Measurements from ENCODE around the gene ZFP36L1.
A peak's percentile ranks its signal among the peaks of the same experiment; 100 is the strongest.

The ZFP36L1 gene

GRCh38 chr14:68794851-68795596, 2.2 kb upstream of the ZFP36L1 start:
- DNase-seq = peak; percentile 68

DNA sequence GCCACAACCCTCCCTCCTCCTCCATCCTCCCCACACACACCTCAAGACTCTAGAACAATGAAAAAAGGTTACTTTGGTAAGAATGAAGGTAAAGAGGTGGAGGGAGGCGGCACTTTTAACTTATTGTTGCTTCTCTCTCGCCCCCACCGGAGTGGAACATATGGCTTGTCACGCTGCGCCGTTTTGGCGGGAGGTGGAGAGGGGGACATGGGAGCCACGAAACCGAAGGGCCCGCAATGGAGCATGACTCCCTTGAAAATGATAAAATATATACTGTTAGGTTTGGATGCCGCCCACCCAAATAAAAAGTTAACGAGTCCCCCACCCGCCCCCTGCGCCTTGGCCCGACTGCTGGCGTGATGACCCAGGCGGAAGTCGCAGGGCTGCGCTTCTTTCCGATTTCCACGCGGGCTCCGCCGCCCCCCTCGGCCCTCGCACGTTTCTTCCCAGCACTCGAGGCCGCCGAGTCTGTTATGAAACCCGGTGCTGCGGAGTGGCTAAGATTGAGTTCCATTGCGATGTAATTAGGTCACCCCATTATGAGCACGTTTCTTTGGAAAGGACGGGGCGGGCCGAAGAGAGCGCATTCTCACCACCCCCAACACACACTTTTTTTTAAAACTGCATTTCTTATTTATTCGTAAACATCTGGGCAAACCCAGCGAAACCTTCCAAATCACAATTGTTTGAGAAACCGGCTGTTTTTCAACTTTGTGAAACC, 1.4 kb upstream of the ZFP36L1 start:
- DNase-seq = peak; percentile 88

DNA sequence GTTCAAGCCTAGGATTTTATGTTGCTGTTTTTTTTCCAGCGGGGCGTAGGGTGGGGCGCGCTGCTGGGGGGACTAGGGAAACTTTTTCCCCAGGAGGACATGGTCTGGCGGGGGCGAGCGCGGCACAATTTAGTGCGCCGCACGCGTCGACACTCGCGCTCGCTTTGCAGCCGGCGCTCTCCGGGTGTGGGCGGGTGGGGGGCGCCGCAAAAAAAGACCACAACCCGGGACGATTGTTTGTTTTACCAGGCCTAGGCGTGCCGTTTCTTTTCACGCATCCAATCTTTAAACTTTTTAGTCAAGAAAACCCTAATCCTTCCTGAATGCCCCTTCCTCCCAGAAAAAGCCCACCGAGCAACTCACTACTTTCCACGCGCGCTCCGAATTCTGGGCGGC, 865 bp upstream of the ZFP36L1 start:
- no peak for DNase-seq

DNA sequence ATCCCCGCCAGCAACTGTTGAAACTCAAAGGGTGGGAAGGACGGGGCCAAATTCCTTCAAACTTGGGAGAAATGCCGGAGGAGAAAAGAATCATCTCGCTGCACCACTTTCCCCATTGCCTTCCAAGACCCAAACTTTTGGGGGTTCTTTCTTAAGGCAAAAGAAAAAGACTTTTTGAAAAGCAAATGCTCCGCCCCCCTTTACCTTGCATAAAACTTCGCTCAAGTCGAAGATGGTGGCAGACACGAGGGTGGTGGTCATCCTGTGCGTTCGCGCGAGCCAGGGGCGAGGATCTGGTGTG, 239 bp downstream of the ZFP36L1 start:
- DNase-seq = no peak

GRCh38 chr14:68791902-68792677, 777 bp downstream of the ZFP36L1 start:
- peak; percentile 64 for DNase-seq

DNA sequence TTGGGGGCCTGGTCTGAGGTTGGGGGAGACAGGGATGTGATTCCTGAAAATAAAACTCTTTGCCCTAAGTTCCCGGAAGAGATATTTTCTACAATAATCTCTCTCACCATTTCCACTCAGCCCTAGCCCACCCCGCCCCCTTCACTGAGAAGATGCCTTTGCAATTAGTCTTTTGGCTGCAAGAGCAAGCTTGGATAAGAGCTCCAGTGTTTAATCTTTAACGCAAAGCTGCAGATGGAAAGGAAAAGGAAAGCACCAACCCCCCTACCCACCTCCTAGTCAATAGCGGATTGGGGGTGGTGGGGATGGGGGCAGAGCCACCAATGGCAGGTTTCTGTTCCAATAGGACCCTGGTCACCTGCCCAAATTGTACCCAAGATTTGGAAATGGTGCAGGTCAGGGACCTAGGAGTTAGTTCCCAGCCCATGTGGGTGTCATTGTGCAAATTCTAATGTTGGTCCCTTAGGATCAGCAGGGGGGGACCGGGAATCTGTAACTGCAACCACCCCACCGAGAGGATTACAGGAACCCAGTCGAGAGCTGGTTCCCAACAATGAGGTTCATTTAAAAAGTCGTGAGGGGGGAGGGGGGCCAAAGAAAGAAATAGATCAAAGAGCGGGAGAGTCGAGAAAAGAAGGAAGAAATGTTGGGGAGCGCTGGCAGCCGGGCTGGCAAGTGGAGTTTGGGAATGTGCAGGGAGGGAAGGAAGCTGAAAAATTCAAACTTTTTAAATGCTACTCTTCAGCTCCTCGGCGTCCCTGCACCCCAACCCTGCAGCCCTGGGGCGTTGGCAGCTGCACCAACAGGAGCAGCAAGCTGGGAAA, 1.6 kb downstream of the ZFP36L1 start:
- DNase-seq = peak; percentile 55

GRCh38 chr14:68790644-68791077, 2.2 kb downstream of the ZFP36L1 start:
- DNase-seq = peak; percentile 81

DNA sequence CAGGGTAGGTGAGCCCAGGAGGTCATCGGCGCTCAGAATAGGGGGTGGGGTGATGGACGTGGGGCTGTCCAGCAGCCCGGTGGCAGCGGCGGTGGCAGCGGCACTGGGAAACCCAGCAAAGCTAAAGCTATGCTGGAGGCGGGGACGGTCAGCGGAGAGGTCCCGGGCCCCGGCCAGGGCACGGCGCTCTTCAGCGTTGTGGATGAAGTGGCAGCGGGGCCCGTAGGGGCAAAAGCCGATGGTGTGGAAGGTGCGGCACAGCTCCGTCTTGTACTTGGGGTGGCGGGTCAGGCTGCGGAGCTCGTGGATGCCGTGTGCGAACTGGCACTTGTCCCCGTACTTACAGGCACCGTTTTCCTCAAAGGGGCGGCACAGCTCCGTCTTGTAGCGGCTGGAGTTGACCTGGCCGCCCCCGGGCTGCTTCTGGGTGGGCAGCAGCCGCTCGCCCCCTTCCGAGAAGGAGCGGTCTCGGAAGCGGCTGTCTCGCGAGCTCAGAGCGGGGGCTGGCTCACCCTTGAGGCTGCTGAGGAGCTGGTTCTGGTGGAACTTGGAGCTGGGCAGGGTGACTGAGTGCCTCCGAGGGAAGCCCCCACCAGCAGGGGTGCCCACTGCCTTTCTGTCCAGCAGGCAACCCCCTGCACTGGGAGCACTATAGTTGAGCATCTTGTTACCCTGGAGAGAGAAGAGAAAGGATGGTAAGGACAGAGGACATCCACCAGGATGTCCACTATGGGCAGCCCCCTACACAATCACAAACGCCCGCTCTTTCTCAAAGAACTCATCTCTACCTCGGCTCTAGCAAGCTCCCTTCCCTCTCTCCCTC, 2.8 kb downstream of the ZFP36L1 start:
- peak; percentile 48 for DNase-seq

DNA sequence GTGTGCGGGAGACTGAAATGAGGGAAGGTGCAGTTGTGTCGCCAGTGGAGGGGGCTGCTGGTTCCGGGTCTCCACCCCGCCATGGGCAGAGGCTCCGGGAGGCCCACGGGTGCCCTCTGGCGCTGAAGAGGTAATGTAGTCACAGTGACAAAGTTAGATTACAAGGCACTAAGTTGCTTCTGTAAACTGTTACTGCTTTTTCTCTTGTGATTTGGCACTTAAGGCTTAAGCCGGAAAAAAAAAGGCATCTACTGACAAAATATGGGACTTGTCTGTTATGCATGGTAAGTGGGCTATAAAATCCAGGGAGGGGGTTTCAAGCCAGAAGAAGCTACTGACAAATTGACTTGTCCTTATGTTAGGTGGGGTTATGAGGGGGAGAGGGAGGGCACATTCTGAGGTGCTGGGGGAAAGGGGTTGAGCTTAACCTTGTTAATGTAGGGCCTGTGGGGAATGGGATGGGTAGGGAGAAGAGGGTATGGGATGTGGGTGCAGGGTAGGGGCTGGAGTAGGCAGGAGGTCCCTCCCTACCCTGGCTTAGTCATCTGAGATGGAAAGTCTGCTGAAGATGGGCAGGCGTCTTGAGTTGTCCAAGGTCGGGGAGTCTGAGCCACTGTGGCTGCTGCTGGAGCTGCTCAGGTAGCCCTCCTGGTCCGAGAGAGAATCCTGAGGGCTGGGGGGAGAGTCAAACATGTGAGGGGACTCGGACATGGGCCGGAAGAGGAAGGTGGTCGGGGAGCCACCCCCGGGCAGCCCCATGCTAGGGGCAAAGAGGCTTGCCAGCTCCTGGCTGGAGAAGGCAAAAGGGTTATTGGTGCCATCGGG, 3.7 kb downstream of the ZFP36L1 start:
- peak; percentile 87 for DNase-seq

- no peak for DNase-seq
Observed at GRCh38 chr14:68788275-68788995, 4.4 kb downstream of the ZFP36L1 start.

- DNase-seq = peak; percentile 56
Observed at GRCh38 chr14:68787092-68787992, 5.5 kb downstream of the ZFP36L1 start.

- peak; percentile 30 for DNase-seq
Observed at GRCh38 chr14:68786491-68787091, 6.3 kb downstream of the ZFP36L1 start.

DNA sequence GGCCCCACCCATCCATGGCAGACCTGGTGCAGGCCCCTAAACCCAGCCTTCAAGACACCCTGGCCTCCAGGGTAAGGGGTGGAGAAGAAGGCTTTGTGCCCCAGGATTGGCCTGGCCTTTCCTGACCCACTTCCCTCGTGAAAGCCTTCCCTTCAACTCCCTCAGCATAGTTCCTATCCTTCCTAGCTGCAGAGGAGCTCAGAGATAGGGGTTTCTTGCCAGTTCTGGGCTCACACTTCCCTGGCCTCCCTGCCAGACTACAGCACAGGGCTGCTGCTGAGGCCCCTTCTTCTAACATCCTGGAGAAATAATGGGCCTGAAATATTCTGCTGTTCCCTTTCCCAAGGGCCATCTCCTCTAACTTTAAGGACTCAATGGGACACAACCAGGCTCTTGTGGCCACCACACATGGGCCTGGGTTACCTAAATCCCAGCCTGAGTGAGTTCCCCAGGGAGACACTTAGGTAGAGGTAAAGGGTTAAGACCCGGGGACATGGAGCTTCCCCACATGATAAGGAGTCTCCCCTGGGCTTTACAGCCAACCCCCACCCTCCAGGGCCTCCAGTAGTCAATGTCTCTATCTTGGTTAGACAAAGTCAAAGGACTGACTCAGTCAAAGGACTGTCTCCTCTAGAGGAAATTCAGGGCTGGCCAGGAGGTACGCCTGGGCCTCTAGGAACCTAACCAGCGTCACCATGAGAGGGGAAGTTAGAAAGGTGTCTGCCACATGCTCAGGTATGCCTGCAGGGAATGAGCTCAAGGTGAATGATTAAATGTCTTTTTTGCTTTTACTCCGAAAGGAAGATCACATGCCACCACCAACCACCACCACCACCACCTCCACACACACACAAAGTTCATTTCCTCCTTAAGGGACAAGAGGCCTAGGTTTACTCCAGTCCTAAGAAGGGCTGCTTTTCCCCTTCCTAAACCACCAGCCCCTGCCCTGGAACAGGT, 7.1 kb downstream of the ZFP36L1 start:
- DNase-seq = peak; percentile 57

GRCh38 chr14:68784978-68785533, 7.8 kb downstream of the ZFP36L1 start:
- DNase-seq = no peak

DNA sequence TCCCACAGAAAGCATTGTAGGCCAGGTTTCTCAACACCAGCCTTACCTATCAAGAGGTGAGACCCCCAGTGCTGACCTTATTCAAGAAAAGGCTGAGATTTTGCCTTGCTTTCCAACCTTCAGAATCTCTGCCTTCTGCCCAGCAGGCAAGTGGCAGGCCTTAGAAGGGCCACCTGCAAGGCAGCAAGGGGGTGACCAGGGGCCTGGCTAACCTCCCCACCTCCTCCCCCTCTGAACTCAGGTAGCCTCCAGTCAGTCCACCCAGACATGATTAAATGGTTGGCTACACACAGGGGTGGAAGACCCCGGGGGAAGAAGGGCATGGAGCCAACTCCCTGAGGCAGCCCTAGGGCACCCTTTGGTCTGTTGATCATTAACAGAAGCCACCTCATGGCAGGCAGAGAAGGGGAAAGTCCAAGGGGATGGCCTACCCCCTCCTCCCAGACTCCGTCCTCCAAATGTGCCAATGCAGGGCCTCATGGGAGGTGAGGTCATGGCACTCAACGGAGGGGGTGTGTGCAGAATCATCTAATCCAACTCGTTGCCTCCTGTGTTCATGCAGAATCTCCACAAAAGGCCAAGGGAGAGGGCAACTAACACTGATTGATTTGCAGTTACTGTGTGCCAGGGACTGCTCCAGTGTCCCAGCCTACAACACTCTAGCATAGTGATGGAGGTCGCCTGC, 8.5 kb downstream of the ZFP36L1 start:
- DNase-seq = no peak

- peak; percentile 25 for DNase-seq
Observed at GRCh38 chr14:68783408-68784225, 9.2 kb downstream of the ZFP36L1 start.

Measured in stimulated activated CD8-positive, alpha-beta memory T cell treated with anti-CD3 and anti-CD28 coated beads, Interleukin-4, amount 100 ng/mL, for 48 hours (primary cell).